Nucleus accumbens (tissue), 56 donors: Measurements from ENCODE around the gene LYSMD2.

Source experiments
- DNase-seq, 56 donors: peaks; one replicate each; lab custom pipeline; 2025; lab: John Stamatoyannopoulos, UW

The LYSMD2 gene

DNA sequence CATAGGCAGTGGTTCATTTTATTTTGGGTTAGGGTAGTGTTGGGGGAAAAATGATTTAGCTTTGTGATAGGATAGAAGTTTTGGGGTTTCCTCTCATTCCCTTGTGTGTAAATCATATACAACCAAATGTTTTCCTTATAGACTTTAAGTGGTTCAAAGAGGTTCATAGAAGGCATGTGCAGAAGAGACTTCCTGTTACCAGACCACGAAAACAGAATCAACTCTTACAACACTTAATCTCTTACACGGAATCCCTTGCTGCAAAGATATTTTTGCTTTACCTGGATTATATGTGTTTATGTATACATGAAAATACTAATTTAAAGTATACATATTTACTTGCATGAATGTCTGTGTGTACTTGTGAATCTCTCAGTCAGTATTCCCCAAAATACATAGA is 16.8 kb upstream of the LYSMD2 start:
- DNase-seq: no peak

DNA sequence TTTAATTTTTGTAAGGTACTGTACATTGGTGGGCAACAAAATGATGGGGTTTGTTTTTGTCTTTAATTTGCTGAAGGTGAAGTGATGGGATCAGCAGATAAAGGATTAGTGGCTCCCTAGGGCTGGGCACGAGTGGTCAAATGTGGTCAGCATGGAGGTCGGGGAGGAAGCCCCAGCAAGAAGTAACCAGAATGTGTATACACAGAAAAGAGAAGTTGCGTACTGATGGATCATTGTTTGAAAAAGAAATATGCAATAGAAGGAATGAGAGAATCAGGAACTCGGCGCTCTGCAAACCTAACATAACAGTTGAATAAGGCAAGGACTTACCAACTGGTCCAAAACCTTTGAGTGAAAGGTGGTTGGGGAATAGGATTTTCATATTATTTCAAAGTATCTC is 15.4 kb upstream of the LYSMD2 start:
- DNase-seq: no peak

DNA sequence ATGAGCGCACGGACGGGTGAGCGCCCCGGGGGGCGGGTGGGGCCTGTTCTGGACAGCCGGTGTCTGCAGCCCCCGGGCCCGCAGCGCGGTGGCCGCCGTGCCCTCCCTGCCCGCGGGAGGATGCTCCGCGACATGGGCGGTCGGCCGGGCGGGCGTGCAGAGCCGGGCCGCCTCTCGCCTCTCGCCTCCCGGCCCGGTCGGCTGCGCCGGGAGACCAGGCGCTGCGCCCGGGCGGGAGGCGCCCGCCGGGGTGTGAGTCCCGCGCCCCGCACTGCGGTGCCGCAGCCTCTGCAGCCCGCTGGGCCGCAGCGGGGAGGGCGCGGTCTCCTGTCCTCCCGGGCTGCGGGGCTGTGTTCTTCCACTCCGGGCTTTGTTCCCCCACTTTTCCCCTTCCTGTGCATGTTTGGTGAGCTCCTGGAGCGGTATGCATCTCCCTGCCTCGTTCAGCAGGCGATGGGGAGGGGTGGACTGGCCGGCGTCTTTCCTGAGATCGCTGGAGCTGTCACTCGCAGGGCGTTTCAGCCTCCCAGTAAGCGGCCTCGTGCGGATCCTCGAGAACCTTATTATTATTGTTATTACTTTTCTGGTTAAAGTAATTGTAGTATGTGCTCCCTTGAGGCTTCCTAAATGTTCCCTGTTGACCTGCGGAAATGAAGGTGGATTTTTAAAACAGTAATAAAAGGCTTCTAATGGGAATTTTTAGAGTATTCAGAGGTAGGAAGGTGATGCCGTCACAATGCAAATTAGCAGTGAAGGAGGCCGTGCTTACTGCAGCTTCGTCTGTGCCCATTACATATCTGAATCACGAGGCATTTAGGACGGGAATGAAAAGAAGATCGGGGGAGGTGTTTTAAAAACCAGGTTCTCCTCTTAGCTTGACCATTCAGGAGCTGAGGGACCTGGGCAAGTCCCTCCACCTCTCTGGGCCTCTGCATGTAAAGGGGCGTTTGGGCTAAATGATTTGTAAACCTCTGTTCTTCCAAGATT is 14.5 kb upstream of the LYSMD2 start:
- DNase-seq: peak in 28 of 56 donors; percentile 19 to 58 (median 37)

DNA sequence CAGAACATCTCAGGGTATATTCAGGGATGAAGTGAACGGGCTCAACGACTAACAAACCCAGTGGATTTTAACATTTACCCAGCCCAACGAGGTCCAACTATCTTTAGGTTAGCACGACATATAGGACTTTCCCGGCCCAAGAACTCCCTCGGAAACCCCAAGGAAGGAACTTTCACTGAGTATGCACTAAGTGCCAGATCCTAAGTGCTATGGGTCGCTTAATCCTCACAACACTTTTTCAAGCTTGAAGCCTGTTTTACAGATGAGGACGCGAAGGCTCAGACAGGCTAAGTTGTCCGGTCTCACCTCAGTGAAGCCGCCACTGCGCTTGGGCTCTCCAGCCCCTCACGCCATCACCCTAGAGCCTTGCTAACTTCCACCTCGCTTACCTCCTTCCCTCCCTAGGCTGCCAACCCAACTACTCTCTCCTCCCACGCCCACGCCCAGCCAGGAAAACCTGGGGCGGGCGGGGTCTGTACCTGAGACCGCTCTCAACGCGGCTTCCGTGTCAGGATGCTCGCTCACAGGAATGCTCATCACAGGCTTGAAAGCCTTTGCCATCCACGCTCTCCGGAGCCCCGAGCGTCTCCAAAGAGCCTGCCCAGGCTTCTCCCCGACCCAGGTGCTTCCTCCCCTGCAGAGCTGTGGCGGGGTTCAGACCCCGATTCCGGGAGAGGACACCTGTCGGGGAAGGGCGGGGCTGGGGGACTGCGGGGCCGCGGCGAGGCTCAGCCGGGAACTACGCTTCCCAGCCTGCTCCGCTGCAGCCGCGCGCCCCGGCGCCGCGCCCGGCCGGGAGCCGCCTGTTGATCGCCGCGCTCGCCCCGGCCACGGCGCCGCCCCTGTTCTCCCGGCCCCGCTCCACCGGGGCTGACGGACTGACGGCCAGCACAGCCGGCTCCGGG is 13.6 kb upstream of the LYSMD2 start, which contains the start of gene TMOD2:
TSS of gene TMOD2 (plus strand) at position 806 of the 905 bp plus-strand sequence. CDS start 14,845 bp downstream, outside the sequence.
- peak in 50 of 56 donors; percentile 23 to 83 (median 62) for DNase-seq

DNA sequence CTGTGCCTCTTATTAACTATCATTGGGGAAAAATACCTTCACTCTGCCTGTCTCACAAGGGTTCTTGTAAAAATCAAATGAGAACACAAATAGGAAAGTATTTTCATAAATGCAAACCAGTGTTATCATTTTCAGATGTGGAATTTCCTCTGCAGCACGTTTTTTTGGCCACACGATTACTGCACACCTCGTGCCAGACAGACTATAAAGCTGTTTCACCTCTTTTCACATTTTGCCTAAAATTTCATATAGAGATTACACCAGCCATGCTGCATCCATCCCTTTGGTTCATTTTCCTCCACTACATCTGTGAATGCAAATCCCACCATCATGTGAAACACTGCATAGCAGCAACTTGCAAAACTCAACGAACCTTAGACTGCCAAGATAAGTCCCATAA is 12.7 kb upstream of the LYSMD2 start:
- DNase-seq: no peak

DNA sequence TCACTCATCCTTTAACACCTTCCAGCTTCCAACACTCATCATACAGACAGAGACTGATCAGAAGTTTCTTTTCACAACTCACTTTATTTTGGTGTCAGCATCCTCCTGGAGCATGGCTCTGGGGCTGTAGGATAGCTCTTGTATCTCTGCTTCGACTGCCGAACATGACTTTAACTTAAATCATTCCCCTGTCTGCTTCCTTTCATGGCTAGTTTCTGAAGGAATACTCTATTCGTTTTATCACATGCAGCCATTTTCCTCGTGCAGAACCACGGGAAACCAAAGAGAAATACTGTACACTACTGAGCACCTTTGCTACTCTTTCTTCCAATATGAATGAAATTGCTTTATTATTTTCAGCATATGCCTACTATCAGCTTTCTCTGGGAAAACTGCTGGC is 11.9 kb upstream of the LYSMD2 start:
- DNase-seq: no peak

DNA sequence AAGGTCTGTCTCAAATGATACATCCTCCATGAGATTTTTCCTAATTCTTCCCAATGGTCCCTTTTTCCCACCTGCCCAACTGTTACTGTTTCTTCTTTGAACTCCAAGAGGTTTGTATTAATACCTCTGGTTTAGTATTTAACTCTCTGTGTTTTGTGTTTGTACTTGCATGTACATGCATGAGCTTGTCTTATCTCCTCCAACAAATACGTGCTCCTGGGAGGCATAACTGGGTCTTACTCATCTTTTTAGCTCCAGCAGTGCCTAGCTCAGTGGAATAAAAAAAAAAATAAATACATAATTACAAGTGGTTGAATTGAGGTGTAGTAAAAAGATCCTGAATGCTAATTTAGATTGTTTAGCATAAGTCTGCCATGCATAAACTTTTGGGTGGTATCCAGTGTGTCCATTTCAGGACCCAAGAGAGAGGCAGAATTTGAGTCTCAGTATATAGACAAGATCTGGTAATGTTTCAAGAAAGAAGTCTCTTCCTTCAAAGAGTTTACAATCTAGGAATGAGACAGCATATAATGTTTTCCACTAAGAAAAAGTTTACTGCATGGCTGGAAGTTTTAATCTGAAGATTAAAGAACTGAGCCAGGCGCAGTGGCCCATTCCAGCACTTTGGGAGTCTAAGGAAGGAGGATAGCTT is 1.7 kb upstream of the LYSMD2 start:
- no peak for DNase-seq

DNA sequence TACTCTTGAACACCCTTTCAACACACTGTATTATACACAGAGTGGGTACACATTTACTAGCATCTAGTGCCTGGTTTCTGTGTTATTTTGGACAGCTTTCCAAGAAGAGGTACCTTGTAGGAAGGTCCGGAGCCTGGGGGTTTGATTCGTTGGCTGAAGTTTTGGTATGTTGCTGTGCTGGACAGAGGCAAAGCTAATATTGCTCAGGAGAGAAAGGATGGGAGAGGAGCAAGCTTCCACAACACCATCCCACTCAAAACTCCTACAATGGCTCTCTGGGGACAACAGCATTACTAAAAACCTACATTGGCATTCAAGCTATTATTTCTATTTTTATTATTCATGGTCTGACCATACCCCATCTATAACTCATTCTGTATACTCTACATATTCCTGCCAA is 1.1 kb upstream of the LYSMD2 start:
- DNase-seq: no peak

DNA sequence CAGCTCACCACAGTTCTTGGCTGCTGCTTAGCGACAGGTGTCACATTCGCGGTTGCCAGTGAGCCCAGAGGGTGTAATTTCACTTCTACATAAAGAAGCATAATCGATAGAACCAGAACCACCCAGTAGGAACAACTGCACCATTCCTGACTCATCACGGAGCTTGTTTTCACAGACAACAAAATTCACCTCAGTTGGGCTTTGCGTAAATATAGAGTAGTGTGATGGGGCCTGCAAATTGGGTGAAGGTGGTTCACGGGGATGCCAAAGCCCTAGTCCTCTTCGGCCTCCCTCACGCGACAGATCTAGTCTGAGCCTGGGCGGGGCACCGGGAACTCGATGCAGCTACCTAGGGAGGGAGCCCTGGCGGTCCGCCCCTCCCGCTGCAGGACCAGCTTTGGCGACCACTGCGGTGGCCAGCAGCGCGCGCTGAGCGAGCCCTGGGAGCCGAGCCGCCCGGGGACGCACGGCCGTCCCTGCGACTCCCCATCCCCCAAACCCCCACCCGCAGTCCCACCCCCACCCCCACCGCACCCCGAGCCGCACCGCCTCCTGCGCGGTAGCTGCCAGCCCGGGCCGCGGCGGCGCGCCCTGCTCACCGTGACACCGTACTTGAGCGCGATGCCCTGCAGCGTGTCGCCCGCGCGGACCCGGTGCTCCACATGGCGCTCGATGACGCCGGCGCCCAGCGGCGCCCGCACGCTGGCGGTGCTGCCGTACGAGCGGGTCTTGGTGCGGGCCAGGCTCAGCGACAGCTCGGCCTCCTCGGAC is 519 bp downstream of the LYSMD2 start:
- peak in 36 of 56 donors; percentile 38 to 80 (median 64) for DNase-seq

DNA sequence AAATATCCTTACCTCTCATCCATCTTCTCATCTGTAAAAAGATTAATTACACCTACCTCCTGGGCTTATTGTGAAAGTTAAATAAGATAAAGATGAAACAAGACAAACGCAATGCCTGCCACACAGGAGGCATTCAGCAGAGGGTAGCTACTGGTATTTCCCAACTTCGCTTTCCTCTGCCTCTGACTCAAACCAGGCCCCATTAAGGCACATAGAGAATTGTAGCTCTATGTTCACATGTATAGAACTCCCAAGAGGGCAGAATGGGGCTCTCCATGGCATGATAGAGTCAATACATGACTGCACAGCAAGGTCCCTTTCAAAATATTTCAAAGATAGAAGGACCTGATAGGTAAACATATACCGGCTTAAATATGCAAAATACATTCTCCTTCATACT is 1.4 kb downstream of the LYSMD2 start:
- DNase-seq: no peak

DNA sequence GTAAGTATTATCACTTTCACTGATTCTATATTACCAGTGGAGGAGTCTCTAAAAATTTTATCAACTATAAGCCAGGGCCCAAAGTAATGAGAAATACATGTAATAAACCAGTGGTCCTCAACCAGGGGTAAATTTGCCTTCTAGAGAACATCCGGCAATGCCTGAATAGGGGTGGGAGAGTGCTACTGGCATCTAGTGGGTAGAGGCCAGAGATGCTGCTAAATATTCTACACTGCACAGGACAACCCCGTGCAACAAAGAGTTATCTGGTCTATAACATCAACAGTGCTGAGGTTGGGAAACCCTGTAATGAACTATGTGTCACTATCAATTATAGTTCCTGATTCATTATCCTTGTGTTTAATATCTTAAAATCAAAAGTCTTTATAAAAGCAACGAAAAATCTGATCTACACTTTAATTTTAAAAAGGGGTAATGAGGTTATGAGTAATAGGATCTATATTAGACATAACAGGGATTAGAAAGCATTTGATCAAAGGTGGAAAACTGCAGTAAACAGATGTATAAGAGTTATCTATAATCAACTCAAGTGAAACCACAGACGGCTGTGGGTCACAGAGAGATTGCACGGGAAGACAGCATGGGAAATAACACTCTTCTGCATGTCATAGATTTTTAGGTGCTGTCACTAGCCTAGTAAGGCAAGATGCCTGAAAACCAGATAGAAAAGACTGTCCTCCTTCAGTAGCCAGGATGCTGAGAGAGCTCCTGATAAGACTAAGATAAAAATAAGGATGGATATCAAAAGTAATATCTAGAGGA is 2.0 kb downstream of the LYSMD2 start:
- peak in 1 of 56 donors; percentile 13 for DNase-seq

DNA sequence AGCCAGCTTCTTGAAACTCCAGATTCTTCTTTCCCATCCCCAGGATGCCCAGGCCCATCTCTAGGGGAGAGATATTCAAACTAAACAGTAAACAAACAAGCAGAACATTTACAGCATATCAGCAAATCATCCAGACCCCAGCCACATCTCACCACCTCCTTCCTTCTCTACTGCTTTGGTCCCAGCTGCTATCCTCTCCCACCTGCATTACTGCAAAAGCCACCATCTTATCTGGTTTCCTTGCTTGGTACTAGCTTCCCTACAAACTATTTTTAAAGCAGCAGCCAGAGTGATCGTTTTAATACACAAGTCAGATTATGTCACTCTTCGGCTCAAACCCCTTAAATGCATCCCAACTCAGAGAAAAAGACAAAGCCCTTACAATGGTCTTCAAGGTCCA is 4.8 kb downstream of the LYSMD2 start:
- no peak for DNase-seq

DNA sequence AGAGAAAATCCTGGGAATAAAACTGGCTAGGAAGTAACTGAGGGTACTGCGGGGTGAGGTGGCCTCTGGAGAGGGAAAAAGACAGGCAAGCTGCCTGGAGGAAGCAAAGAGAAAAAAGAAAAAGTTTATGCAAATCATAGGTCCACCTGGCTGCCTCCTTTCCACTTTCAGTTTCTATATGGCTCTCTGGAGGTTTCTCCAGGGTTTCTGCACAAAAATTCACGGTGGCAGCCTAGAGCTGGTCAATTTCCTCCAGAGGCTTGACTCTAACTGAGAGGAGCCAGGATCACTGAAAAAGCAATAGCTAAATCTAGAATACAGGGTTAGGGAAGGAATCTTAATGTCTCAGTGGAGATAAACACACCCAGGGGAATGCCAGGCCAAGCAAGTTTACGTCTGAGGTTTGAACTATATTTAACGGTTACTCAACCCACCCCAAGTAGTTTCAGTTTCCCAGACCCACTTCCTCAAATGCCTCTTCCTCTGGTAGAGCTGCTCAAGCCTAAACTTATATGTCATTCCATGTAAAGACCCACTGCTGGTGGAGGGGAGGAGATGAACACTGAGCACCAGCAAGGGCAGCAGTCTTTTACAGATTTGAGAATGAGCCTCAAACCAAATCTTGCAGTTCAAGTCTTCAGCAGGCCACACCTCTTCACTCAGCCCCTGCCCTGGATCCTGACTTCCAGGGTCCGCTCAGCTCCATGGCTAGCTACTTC is 5.7 kb downstream of the LYSMD2 start:
- DNase-seq: peak in 2 of 56 donors; percentile 7 to 23

DNA sequence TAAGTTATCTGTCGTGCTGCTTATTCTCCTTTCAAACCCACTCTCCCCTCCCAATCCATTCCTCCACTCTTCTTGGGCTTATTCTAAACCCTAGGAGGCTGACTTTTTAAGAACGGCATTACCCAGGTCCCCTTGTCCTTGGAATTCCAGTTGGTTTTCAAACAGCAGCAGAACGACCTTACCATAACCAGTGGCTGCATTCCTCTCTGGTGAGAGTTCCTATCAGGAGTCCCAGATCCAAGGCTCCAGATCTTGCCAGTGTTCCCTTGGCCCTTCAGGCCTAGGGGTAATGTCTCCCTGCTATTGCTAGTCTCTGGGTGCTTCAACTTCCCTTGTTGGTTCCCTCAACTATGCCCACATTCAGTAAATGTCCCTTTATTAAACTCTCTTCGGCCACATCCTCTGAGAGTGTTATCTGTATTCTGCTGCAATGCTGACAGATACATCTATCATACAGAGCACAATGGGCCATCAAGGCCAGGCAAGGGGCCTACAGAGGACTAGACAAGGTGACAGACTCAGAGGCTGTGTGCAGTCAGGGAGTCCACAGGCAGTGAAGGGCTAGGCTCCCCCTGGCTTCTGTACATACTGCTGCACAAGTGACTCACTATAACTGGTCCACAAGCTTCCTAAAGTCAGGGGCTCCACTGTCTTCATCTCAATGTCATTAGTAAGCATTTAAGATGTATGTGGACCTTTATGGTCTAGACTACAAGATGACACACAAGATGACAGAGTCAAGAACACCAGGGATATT is 10.1 kb downstream of the LYSMD2 start:
- DNase-seq: no peak

DNA sequence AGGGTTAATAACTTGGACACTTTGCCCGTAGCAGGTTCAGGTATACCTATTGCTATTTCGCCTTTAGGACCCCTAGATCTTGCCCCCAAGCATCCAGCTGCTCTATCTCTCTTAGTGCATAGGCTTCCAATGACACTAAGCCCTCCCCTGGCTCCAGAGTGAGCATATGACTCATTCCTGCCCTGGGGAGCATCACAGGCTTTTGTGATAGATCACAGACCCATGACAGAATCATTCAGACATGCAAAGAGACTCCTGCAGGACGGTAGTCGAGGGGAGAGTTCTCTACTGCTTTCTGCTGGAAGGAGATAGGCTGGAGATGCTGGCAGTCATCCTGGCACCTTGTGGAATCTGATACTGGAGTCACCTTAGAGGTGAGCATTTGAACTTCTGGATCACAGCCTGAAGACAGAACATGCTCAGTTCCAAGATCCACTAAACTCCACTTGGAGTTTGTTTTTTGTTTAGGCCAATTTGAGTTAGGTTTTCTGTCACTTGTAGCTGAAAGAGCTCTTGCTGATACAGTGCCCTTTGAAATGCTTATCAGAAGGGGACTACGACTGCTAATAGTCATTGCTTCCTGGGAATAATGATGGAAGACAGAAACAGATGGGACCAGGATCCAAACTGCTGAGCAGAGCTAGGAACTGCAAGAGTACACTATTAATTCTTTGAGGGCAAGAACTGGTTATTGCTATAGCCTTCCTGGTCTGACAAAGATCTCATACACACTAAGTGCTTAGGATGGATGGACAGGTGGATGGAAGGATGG is 11.0 kb downstream of the LYSMD2 start:
- peak in 3 of 56 donors; percentile 2 to 51 (median 12) for DNase-seq

DNA sequence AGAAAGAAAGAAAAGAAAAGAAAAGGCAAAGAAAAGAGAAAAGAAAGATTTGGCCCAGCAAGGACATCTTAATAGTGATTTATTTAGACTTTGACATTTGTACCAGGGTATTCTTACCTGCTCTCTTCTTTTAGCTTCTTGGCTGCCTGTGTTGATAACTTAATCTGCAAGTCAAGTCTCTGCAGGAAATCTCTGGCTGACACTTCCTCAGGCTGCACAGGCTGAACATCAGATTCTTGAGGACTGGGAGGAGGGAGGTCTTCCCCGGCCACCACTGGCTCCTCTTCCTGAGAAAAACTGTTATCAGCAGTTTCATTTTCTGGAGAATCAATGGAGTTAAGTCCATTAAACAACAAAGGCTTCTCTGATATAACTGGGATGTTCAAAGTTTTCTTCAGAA is 12.8 kb downstream of the LYSMD2 start:
- no peak for DNase-seq

DNA sequence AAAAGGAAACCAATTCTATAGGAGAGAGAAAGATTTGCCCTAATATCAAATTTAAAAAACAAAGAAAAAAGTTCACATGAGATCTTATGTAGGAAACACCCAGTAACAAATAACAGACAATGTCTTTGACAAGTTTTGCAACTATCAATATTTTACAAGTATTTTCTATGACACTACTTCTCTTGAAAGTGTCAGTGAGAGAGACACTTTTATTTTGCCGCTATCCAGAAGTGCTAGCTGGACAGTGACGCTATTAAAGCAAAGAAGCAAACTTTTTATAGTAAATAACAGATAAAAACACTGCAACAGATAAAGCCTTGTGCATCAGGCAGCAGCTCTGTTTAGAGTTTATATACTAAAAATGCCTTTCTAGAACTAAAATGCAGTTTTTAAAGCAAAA is 13.3 kb downstream of the LYSMD2 start:
- no peak for DNase-seq
